ENCODE data around the gene KIAA0232.

Gene KIAA0232

GRCh38 chr4:6758728-6759127, 23.8 kb upstream of the KIAA0232 start:
- Histone ChIP-seq H3K27ac (no peak overlapping the region), H3K4me3 (no peak overlapping the region)
- no peak for DNase-seq (ENCODE audit: low spot score)
- TF ChIP-seq, protein P1, sequence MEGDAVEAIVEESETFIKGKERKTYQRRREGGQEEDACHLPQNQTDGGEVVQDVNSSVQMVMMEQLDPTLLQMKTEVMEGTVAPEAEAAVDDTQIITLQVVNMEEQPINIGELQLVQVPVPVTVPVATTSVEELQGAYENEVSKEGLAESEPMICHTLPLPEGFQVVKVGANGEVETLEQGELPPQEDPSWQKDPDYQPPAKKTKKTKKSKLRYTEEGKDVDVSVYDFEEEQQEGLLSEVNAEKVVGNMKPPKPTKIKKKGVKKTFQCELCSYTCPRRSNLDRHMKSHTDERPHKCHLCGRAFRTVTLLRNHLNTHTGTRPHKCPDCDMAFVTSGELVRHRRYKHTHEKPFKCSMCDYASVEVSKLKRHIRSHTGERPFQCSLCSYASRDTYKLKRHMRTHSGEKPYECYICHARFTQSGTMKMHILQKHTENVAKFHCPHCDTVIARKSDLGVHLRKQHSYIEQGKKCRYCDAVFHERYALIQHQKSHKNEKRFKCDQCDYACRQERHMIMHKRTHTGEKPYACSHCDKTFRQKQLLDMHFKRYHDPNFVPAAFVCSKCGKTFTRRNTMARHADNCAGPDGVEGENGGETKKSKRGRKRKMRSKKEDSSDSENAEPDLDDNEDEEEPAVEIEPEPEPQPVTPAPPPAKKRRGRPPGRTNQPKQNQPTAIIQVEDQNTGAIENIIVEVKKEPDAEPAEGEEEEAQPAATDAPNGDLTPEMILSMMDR (IDR thresholded peaks at IDR 0.05) = no peak

DNA sequence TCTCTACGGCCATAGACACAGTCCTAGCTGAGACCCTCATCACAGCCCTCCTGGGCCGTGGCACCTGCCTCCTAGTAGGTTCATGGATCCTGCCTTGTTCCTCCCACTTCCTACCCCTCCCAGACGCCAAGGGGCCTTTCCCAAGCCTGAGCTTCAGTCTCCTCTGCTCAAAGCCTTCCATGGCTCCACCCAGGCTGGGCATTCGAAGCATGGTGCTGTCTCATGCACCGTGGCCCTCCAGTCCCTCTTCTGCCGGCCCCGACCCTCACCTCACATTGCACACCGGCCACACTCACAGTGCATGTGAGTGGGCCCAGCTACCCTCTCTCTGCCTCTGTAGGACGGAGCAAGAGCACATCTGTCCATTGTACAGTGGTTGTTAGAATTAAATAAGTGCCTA, 21.7 kb upstream of the KIAA0232 start:
- Histone ChIP-seq H3K4me3 (no peak overlapping the region), H3K27ac (no peak overlapping the region)
- DNase-seq (ENCODE audit: low spot score) = no peak
- TF ChIP-seq, protein P1 (IDR thresholded peaks at IDR 0.05) = no peak

DNA sequence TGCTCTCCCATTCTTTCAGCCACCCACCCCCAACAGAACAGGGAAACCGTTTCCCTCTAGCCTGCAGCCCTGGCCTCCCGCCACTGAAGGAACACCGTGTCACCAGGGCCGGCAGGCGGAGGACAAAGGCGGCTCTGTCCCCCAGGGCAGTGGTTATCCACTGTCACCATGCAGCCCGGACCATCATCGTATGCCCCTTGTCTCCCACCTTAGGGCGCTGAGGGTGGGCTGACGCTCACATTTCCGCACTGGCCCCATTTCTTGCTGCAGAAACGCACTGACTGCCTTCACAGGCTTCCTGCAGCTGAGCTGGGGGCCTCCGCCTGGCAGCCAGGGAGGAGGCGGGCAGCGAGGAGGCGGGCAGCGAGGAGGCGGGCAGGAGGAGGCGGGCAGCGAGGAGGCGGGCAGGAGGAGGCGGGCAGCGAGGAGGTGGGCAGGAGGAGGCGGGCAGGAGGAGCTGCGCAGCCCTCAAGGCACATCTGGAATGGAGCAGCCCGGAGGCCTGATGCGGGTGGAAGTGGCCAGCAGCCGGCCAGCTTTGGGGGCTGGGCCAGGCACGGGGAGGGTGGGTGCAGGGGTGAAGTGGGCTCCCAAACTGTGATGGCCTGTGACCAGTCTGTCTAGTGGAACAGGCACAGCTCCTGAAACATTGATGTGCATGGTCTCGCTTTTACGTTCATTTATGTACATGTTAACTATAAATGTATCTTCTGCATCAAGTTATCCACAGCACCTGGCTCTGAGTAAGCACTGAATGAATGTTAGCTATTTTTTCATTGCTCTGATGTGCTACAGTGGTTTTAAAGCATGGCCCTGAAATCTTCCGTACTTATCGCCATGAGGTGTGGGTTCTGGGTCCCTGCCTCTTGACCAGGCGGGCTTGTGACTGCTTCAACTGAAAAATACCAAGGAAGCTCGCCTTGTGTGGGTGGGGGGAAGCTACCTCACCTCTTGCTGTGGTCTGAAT, 20.6 kb upstream of the KIAA0232 start:
- Histone ChIP-seq H3K27ac (no peak overlapping the region), H3K4me3 (no peak overlapping the region)
- TF ChIP-seq, protein P1 (IDR thresholded peaks at IDR 0.05) = no peak
- DNase-seq (ENCODE audit: low spot score) = no peak

- Histone ChIP-seq H3K4me3 (no peak overlapping the region), H3K27ac (no peak overlapping the region)
- no peak for DNase-seq (ENCODE audit: low spot score)
- TF ChIP-seq, protein P1 (IDR thresholded peaks at IDR 0.05) = no peak
Measured at GRCh38 chr4:6763330-6763851, 19.1 kb upstream of the KIAA0232 start.

DNA sequence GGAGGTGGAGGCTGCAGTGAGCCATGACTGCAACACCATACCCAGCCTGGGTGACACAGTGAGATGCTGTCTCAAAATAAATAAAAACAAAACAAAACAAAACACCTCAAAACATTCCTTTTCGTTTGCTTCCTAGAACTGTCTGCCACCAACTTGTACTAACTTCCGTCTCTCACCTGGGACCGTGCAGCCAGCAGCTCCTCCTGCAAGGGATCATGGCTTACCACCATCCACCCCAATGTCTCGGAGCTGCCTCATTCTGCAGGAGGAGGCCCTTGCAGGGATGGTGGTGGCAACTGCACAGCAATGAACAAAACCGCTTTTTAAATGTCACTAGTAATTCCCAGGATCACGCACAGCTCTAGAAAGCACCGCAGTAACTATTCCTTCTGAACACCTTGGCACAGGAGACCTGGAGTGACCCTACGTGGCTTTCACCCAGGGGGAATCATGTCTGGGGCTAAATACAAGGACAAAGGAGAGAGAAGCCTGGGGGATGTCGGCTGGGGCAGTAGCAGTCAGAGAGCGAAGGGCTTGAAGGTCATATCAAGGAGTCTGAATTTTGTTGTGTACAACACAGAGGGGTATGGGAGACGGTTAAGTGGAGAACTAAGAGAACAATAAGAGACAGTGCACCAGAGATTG, 17.4 kb upstream of the KIAA0232 start:
- TF ChIP-seq, protein P1 (IDR thresholded peaks at IDR 0.05) = no peak
- H3K4me3 ChIP-seq = no peak overlapping the region
- H3K27ac ChIP-seq = no peak overlapping the region
- no peak for DNase-seq (ENCODE audit: low spot score)

DNA sequence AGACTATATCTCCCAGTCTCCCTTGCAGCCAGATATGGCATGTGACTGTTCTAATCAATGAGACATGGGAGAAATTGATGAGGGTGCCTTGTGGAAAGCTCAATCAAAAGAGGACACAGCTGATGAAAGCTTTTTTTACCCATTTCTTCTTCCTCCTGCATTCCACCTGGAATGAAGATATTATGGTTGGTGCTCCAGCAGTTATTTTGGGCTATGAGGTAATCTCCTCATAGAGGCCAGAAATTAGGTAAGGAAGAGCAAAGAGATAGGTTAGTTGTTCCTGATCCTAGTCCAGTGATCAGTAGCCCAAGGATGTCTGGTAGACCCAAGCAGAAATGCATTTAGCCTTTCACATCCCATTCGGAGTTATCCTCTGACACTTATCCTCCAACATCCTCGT, 16.8 kb upstream of the KIAA0232 start:
- Histone ChIP-seq H3K27ac (no peak overlapping the region), H3K4me3 (no peak overlapping the region)
- DNase-seq (ENCODE audit: low spot score) = no peak
- TF ChIP-seq, protein P1 (IDR thresholded peaks at IDR 0.05) = no peak
